OCI-LY1 (cell line): ENCODE results near the gene MNX1.

ENCODE experiments used
- H2AFZ ChIP-seq: fragments of 200-600 bp; sonication (generic), shearing (Covaris generic); 2 replicates; pipeline ENCODE4 v1.6.0; 2014; ENCODE audit warnings: antibody characterized with exemption, mild to moderate bottlenecking, low read length
- H3F3A ChIP-seq: fragments of 200-600 bp; sonication (generic), shearing (Covaris generic); 2 replicates; pipeline ENCODE4 v1.6.0; 2014; ENCODE audit warnings: mild to moderate bottlenecking, antibody characterized with exemption, low read length, moderate library complexity; ENCODE audit not compliant: insufficient read depth
- H3K27ac ChIP-seq: fragments of 200-600 bp; sonication (generic); 2 replicates; pipeline ENCODE4 v1.5.1; 2014; ENCODE audit warnings: low read length, mixed run types, mild to moderate bottlenecking, low read depth; ENCODE audit not compliant: poor library complexity, severe bottlenecking
- H3K27me3 ChIP-seq: fragments of 200-600 bp; sonication (generic); 2 replicates; pipeline ENCODE4 v1.6.0; 2014; ENCODE audit warnings: antibody characterized with exemption, mild to moderate bottlenecking, low read length, moderate library complexity; ENCODE audit not compliant: insufficient read depth
- H3K36me3 ChIP-seq: fragments of 200-600 bp; sonication (generic); 2 replicates; pipeline ENCODE4 v1.6.1; 2014; ENCODE audit warnings: mild to moderate bottlenecking, antibody characterized with exemption, low read length, moderate library complexity, mixed read lengths; ENCODE audit not compliant: insufficient read depth
- H3K4me1 ChIP-seq: fragments of 200-600 bp; sonication (generic); 2 replicates; pipeline ENCODE4 v1.5.1; 2014; ENCODE audit warnings: mild to moderate bottlenecking, low read length, moderate library complexity; ENCODE audit not compliant: insufficient read depth, severe bottlenecking
- H3K4me2 ChIP-seq: fragments of 200-600 bp; sonication (generic), shearing (Covaris generic); 2 replicates; pipeline ENCODE4 v1.6.1; 2014; ENCODE audit warnings: low read length
- H3K4me3 ChIP-seq: fragments of 200-600 bp; sonication (generic); 2 replicates; pipeline ENCODE4 v1.5.1; 2014; ENCODE audit warnings: low read length, low read depth, mild to moderate bottlenecking, mixed read lengths; ENCODE audit not compliant: poor library complexity, severe bottlenecking
- H3K79me2 ChIP-seq: fragments of 200-600 bp; shearing (Covaris generic); 2 replicates; pipeline ENCODE4 v1.6.1; 2016; ENCODE audit warnings: mixed run types, low read length, mixed read lengths; ENCODE audit not compliant: insufficient read depth
- H3K9ac ChIP-seq: fragments of 200-600 bp; sonication (generic), shearing (Covaris generic); 2 replicates; pipeline ENCODE4 v1.6.1; 2014; ENCODE audit warnings: mild to moderate bottlenecking, low read length, mixed read lengths
- H3K9me2 ChIP-seq: fragments of 200-600 bp; sonication (generic), shearing (Covaris generic); 2 replicates; pipeline ENCODE4 v1.6.1; 2014; ENCODE audit warnings: low read depth, mild to moderate bottlenecking, low read length, mixed read lengths
- H3K9me3 ChIP-seq: fragments of 200-600 bp; shearing (Covaris generic); 2 replicates; pipeline ENCODE4 v1.6.1; 2014; ENCODE audit warnings: low read length, mixed read lengths
- H4K20me1 ChIP-seq: fragments of 200-600 bp; sonication (generic), shearing (Covaris generic); 2 replicates; pipeline ENCODE4 v1.6.0; 2016; ENCODE audit warnings: mild to moderate bottlenecking, low read length; ENCODE audit not compliant: insufficient read depth
- CTCF ChIP-seq: fragments of 200-600 bp; sonication (generic), shearing (Covaris generic); IDR thresholded peaks from 2 replicates; pipeline ENCODE4 v1.5.1; 2017; ENCODE audit warnings: mild to moderate bottlenecking, antibody characterized with exemption, low read length, moderate library complexity, mixed read lengths
- EZH2 ChIP-seq: fragments of 200-600 bp; sonication (generic), shearing (Covaris generic); IDR thresholded peaks from 2 replicates; pipeline ENCODE4 v1.8.0; 2017; ENCODE audit warnings: borderline replicate concordance, mixed run types, mild to moderate bottlenecking, antibody characterized with exemption, low read length, moderate library complexity, mixed read lengths

Gene MNX1

GRCh38 chr7:157010588-157011332 is at the start of gene MNX1:
MNX1 (minus strand) TSS chr7:157010663; CDS start chr7:157010350, 313 bp downstream.
- Histone ChIP-seq H3K9ac (peak within 1 kb of the TSS; percentile 67), H3K9me2 (no peaks in the 10 kb centered on the region), H3K4me2 (peak within 1 kb of the TSS; percentile 88), H4K20me1 (no peaks in the 10 kb centered on the region), H3K79me2 (no peaks in the 10 kb centered on the region), H3F3A (no peaks in the 10 kb centered on the region), H3K4me1 (peaks cover 18% of the 10 kb centered on the region), H3K36me3 (no peaks in the 10 kb centered on the region), H2AFZ (0 out of 2 replicates have a peak within 1 kb of the TSS, but pooled peaks have one; percentile 8), H3K9me3 (no peaks in the 10 kb centered on the region), H3K27ac (no peak within 1 kb of the TSS), H3K27me3 (peaks cover 10% of the 10 kb centered on the region; the same call in 1 of the 2 replicates), H3K4me3 (peak within 1 kb of the TSS; percentile 72)
- TF ChIP-seq CTCF: no peak

GRCh38 chr7:157059534-157059933 is 49.1 kb upstream of the MNX1 start:
- TF ChIP-seq CTCF (no peak), EZH2 (no peak)
- no peaks in the 10 kb centered on the region for H3K9me2 ChIP-seq
- H3K4me1 ChIP-seq: no peaks in the 10 kb centered on the region
- H3K27ac ChIP-seq: no peak overlapping the region
- no peak overlapping the region for H3K9ac ChIP-seq
- H3K27me3 ChIP-seq: peaks cover 4% of the 10 kb centered on the region; the same call in 1 of the 2 replicates
- H4K20me1 ChIP-seq: no peaks in the 10 kb centered on the region
- H3F3A ChIP-seq: no peaks in the 10 kb centered on the region
- no peak overlapping the region for H3K4me2 ChIP-seq
- H3K4me3 ChIP-seq: no peak overlapping the region
- H2AFZ ChIP-seq: no peak overlapping the region
- no peaks in the 10 kb centered on the region for H3K9me3 ChIP-seq
- H3K79me2 ChIP-seq: no peaks in the 10 kb centered on the region
- no peaks in the 10 kb centered on the region for H3K36me3 ChIP-seq

DNA sequence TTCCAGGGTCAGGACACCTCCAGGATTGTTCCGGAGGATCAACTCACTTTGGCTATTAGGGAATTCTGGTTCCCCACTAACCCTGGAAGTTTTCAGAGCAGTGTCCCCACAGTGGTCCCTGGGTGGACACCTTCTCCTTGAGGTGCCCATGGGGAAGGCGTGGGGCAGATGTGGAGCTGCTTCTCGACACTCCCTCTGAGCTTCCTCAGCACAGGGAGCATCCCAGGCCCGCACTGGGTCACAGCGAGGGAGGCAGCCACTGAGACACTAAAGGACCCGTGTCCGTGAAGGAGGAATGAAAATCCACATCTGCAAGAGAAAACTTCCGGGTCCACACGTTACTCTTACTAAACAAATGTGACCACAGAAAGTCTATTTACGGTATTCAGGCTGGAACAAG is 48.2 kb upstream of the MNX1 start:
- no peak overlapping the region for H3K27ac ChIP-seq
- no peaks in the 10 kb centered on the region for H4K20me1 ChIP-seq
- H2AFZ ChIP-seq: no peak overlapping the region
- no peaks in the 10 kb centered on the region for H3K4me1 ChIP-seq
- H3K9me2 ChIP-seq: no peaks in the 10 kb centered on the region
- no peak overlapping the region for H3K9ac ChIP-seq
- no peaks in the 10 kb centered on the region for H3K36me3 ChIP-seq
- no peaks in the 10 kb centered on the region for H3K9me3 ChIP-seq
- no peak overlapping the region for H3K4me3 ChIP-seq
- TF ChIP-seq CTCF: no peak
- no peak for TF ChIP-seq EZH2
- no peaks in the 10 kb centered on the region for H3K79me2 ChIP-seq
- H3F3A ChIP-seq: no peaks in the 10 kb centered on the region
- peaks cover 4% of the 10 kb centered on the region; the same call in 1 of the 2 replicates for H3K27me3 ChIP-seq
- H3K4me2 ChIP-seq: no peak overlapping the region
